CD4-positive, CD25-positive, alpha-beta regulatory T cell (primary cell): Measurements from ENCODE around the gene UGCG. TPM values are rescaled to one million over a fixed set of nuclear protein-coding genes. Genes with fewer than 3 reads are reported as not detected.
"Not testable (repeated sequence)": the region's sequence is repeated elsewhere in the genome, so short reads cannot be mapped to it uniquely, and the experiment has no call there.

Experiments
- ATAC-seq, 2 donors: fragments of 150-1000 bp; cut with Tn5 transposase; one replicate each; pipeline ENCODE4 v1.10.0; 2021; ENCODE audit warnings: low read depth in 2 of 2, moderate number of reproducible peaks in 2 of 2, moderate library complexity in 1 of 2
- DNase-seq, 3 donors: peaks; one replicate each; pipeline versions ENCODE4 v3.0.0 to v3.0.0-alpha.2; 2012 to 2022; ENCODE audit warnings: mixed read lengths in 1 of 3
- H3K27ac ChIP-seq: one replicate; pipeline ENCODE4 v1.7.0; 2013; ENCODE audit warnings: mild to moderate bottlenecking, low read length; ENCODE audit not compliant: insufficient read depth, poor library complexity, severe bottlenecking
- H3K27me3 ChIP-seq: one replicate; pipeline ENCODE4 v1.7.0; 2013; ENCODE audit warnings: low read length; ENCODE audit not compliant: control insufficient read depth, insufficient read depth
- H3K36me3 ChIP-seq: one replicate; pipeline ENCODE4 v1.7.0; 2013; ENCODE audit warnings: mild to moderate bottlenecking, low read length, moderate library complexity; ENCODE audit not compliant: control insufficient read depth, insufficient read depth
- H3K4me1 ChIP-seq: 2 replicates; pipeline ENCODE4 v1.7.0; 2013; ENCODE audit warnings: mild to moderate bottlenecking, low read length; ENCODE audit not compliant: insufficient read depth, control insufficient read depth, poor library complexity, severe bottlenecking
- H3K4me3 ChIP-seq: one replicate; pipeline ENCODE4 v1.7.0; 2013; ENCODE audit warnings: low read depth, mild to moderate bottlenecking, low read length, moderate library complexity
- H3K9me3 ChIP-seq, 2 experiments: 1 replicate in 1 of 2; 2 replicates in 1 of 2; pipeline ENCODE4 v1.7.0; 2013; ENCODE audit warnings: low read length in 2 of 2, mild to moderate bottlenecking in 1 of 2, moderate library complexity in 1 of 2; ENCODE audit not compliant: control insufficient read depth in 2 of 2
- H3K27ac Mint-ChIP-seq, 3 donors: one replicate each; pipeline ENCODE4 v1.8.0; 2020 to 2022; ENCODE audit warnings: mild to moderate bottlenecking in 3 of 3, mixed read lengths in 3 of 3, moderate library complexity in 2 of 3
- H3K27me3 Mint-ChIP-seq: one replicate; pipeline ENCODE4 v1.8.0; 2022; ENCODE audit warnings: mild to moderate bottlenecking, mixed read lengths
- H3K36me3 Mint-ChIP-seq: one replicate; pipeline ENCODE4 v1.8.0; 2020; ENCODE audit warnings: mixed read lengths
- H3K4me1 Mint-ChIP-seq, 4 donors: one replicate each; pipeline ENCODE4 v1.8.0; 2020 to 2022; ENCODE audit warnings: mixed read lengths in 4 of 4, mild to moderate bottlenecking in 1 of 4
- H3K4me3 Mint-ChIP-seq, 4 donors: one replicate each; pipeline ENCODE4 v1.8.0; 2020 to 2022; ENCODE audit warnings: mild to moderate bottlenecking in 4 of 4, mixed read lengths in 4 of 4, moderate library complexity in 3 of 4
- H3K9me3 Mint-ChIP-seq, 7 donors: one replicate each; pipeline ENCODE4 v1.8.0; 2020 to 2022; ENCODE audit warnings: mixed read lengths in 7 of 7, mild to moderate bottlenecking in 3 of 7, moderate library complexity in 2 of 7
- polyA plus RNA-seq, 4 donors: library from polyadenylated mRNA; unstranded; fragments of 300-500 nt; fragmentation: Illumina TruSeq; gene quantifications; one replicate each; pipeline ENCODE4 v1.2.3, GENCODE V29; 2021
- total RNA-seq: library from RNA; stranded (reverse); gene quantifications from one replicate; pipeline ENCODE4 v1.2.3, GENCODE V29; 2022

Gene UGCG
- total and polyA plus RNA-seq, 5 donors from 2014 or later = 17.1 to 39.6 (median 22.4) TPM

- no peaks in the 10 kb centered on the region for H3K27me3 Mint-ChIP-seq
- H3K27me3 ChIP-seq = no peaks in the 10 kb centered on the region
- H3K9me3 Mint-ChIP-seq = no peaks in the 10 kb centered on the region
- ATAC-seq (peak; percentile 71 to 75), DNase-seq (peak in 2 of 3 donors; percentile 24 to 59)
- H3K4me3 Mint-ChIP-seq = peak overlapping the region in 2 of 4 donors; percentile 63 to 71
- H3K36me3 ChIP-seq = no peaks in the 10 kb centered on the region
- H3K4me1 Mint-ChIP-seq = peaks cover 6 to 45% (median 17%) of the 10 kb centered on the region in 4 donors
- no peaks in the 10 kb centered on the region for H3K36me3 Mint-ChIP-seq
- no peaks in the 10 kb centered on the region for H3K9me3 ChIP-seq
- H3K4me3 ChIP-seq = peak overlapping the region; percentile 60
- H3K27ac Mint-ChIP-seq = peak overlapping the region in 2 of 3 donors; percentile 76 to 85
- peaks cover 12% of the 10 kb centered on the region for H3K4me1 ChIP-seq
- no peak overlapping the region for H3K27ac ChIP-seq
Measured at GRCh38 chr9:111957856-111958631, 61.4 kb downstream of the UGCG start.

GRCh38 chr9:111959468-111960359 lies 63.1 kb downstream of the UGCG start:
- H3K9me3 Mint-ChIP-seq = no peaks in the 10 kb centered on the region
- DNase-seq (no peak), ATAC-seq (no peak)
- peaks cover 6 to 42% (median 17%) of the 10 kb centered on the region in 4 donors for H3K4me1 Mint-ChIP-seq
- no peak overlapping the region for H3K4me3 Mint-ChIP-seq
- no peaks in the 10 kb centered on the region for H3K36me3 ChIP-seq
- H3K27ac Mint-ChIP-seq = peak overlapping the region; percentile 42 to 56 (median 45)
- no peak overlapping the region for H3K4me3 ChIP-seq
- no peak overlapping the region for H3K27ac ChIP-seq
- no peaks in the 10 kb centered on the region for H3K9me3 ChIP-seq
- peaks cover 12% of the 10 kb centered on the region for H3K4me1 ChIP-seq
- no peaks in the 10 kb centered on the region for H3K36me3 Mint-ChIP-seq
- no peaks in the 10 kb centered on the region for H3K27me3 ChIP-seq
- no peaks in the 10 kb centered on the region for H3K27me3 Mint-ChIP-seq

GRCh38 chr9:111960485-111960884 lies 63.9 kb downstream of the UGCG start:
- H3K4me3 Mint-ChIP-seq, H3K4me3 ChIP-seq, H3K9me3 ChIP-seq, H3K36me3 Mint-ChIP-seq, H3K27me3 Mint-ChIP-seq, ATAC-seq, H3K36me3 ChIP-seq, DNase-seq, H3K27ac ChIP-seq, H3K9me3 Mint-ChIP-seq, H3K27ac Mint-ChIP-seq, H3K27me3 ChIP-seq: not testable (repeated sequence)
- H3K4me1 Mint-ChIP-seq = peaks cover 6 to 35% (median 14%) of the 10 kb centered on the region in 4 donors
- H3K4me1 ChIP-seq = peaks cover 12% of the 10 kb centered on the region

GRCh38 chr9:111961009-111961408 lies 64.4 kb downstream of the UGCG start:
- Histone ChIP-seq H3K27me3 (no peaks in the 10 kb centered on the region), H3K9me3 (no peaks in the 10 kb centered on the region), H3K27ac (no peak overlapping the region), H3K4me3 (no peak overlapping the region), H3K36me3 (no peaks in the 10 kb centered on the region), H3K4me1 (peaks cover 12% of the 10 kb centered on the region)
- H3K27ac Mint-ChIP-seq = no peak overlapping the region
- H3K9me3 Mint-ChIP-seq = peaks cover 0 to 2% (median 0%) of the 10 kb centered on the region in 7 donors
- no peak overlapping the region for H3K4me3 Mint-ChIP-seq
- peaks cover 6 to 30% (median 11%) of the 10 kb centered on the region in 4 donors for H3K4me1 Mint-ChIP-seq
- H3K36me3 Mint-ChIP-seq = no peaks in the 10 kb centered on the region
- peaks cover 4% of the 10 kb centered on the region for H3K27me3 Mint-ChIP-seq
- no peak for ATAC-seq
- no peak for DNase-seq

GRCh38 chr9:111961575-111961974 lies 65.0 kb downstream of the UGCG start:
- peaks cover 12% of the 10 kb centered on the region for H3K4me1 ChIP-seq
- ATAC-seq (no peak), DNase-seq (no peak)
- Mint-ChIP-seq H3K4me1 (peaks cover 6 to 25% (median 9%) of the 10 kb centered on the region in 4 donors), H3K27ac (peak overlapping the region in 1 of 3 donors; percentile 27), H3K27me3 (peaks cover 4% of the 10 kb centered on the region), H3K4me3 (no peak overlapping the region), H3K9me3 (peaks cover 0 to 2% (median 0%) of the 10 kb centered on the region in 7 donors), H3K36me3 (no peaks in the 10 kb centered on the region)
- no peaks in the 10 kb centered on the region for H3K27me3 ChIP-seq
- no peak overlapping the region for H3K4me3 ChIP-seq
- H3K9me3 ChIP-seq = no peaks in the 10 kb centered on the region
- H3K36me3 ChIP-seq = no peaks in the 10 kb centered on the region
- H3K27ac ChIP-seq = no peak overlapping the region

GRCh38 chr9:111962021-111962420 lies 65.4 kb downstream of the UGCG start:
- ATAC-seq (no peak), DNase-seq (no peak)
- Histone ChIP-seq H3K4me3 (no peak overlapping the region), H3K36me3 (no peaks in the 10 kb centered on the region), H3K4me1 (peaks cover 12% of the 10 kb centered on the region), H3K9me3 (no peaks in the 10 kb centered on the region), H3K27me3 (no peaks in the 10 kb centered on the region), H3K27ac (no peak overlapping the region)
- no peak overlapping the region for H3K27ac Mint-ChIP-seq
- H3K36me3 Mint-ChIP-seq = no peaks in the 10 kb centered on the region
- H3K9me3 Mint-ChIP-seq = peaks cover 0 to 2% (median 0%) of the 10 kb centered on the region in 7 donors
- peaks cover 6 to 22% (median 9%) of the 10 kb centered on the region in 4 donors for H3K4me1 Mint-ChIP-seq
- peaks cover 4% of the 10 kb centered on the region for H3K27me3 Mint-ChIP-seq
- no peak overlapping the region for H3K4me3 Mint-ChIP-seq

- Histone ChIP-seq H3K9me3 (no peaks in the 10 kb centered on the region), H3K4me3 (no peak overlapping the region), H3K27me3 (no peaks in the 10 kb centered on the region), H3K27ac (no peak overlapping the region), H3K4me1 (no peaks in the 10 kb centered on the region), H3K36me3 (no peaks in the 10 kb centered on the region)
- DNase-seq (no peak), ATAC-seq (no peak)
- Mint-ChIP-seq H3K27me3 (peaks cover 4% of the 10 kb centered on the region), H3K9me3 (peaks cover 0 to 2% (median 0%) of the 10 kb centered on the region in 7 donors), H3K36me3 (no peaks in the 10 kb centered on the region), H3K4me1 (peaks cover 0 to 4% (median 0%) of the 10 kb centered on the region in 4 donors), H3K4me3 (no peak overlapping the region), H3K27ac (peak overlapping the region in 1 of 3 donors; percentile 12)
Measured at GRCh38 chr9:111963995-111964394, 67.4 kb downstream of the UGCG start.
